ENCODE results near the gene SERAC1.

SERAC1 gene

GRCh38 chr6:158068893-158069799 is 98.9 kb downstream of the SERAC1 start:
- H2AFZ ChIP-seq (ENCODE audit: low read length), result no peak overlapping the region
- H3K27ac ChIP-seq (ENCODE audit: low read depth, low read length, poor library complexity, severe bottlenecking), result no peak overlapping the region
- H3K9me3 ChIP-seq (ENCODE audit: low read length), result no peaks in the 10 kb centered on the region
- H3K4me1 ChIP-seq (ENCODE audit: insufficient read depth, low read length, severe bottlenecking), result no peaks in the 10 kb centered on the region
- TF ChIP-seq EZH2 (IDR thresholded peaks at IDR 0.05; ENCODE audit: borderline replicate concordance, low read length) (no peak), CTCF (IDR thresholded peaks at IDR 0.05; ENCODE audit: low read length) (no peak)
- no peaks in the 10 kb centered on the region for H3K36me3 ChIP-seq (ENCODE audit: insufficient read depth, low read length)
- H3K4me3 ChIP-seq (ENCODE audit: low read depth, low read length, poor library complexity, severe bottlenecking), result no peak overlapping the region
- no peak overlapping the region for H3K9ac ChIP-seq (ENCODE audit: low read length)
- H3K9me2 ChIP-seq (ENCODE audit: low read depth, low read length), result no peaks in the 10 kb centered on the region
- H3K27me3 ChIP-seq (ENCODE audit: insufficient read depth, low read length), result peaks cover 5% of the 10 kb centered on the region; the same call in 1 of the 2 replicates
- no peaks in the 10 kb centered on the region for H4K20me1 ChIP-seq (ENCODE audit: insufficient read depth, low read length)
- no peaks in the 10 kb centered on the region for H3K79me2 ChIP-seq (ENCODE audit: insufficient read depth, low read length)
- H3K4me2 ChIP-seq (ENCODE audit: low read length), result no peak overlapping the region
- no peaks in the 10 kb centered on the region for H3F3A ChIP-seq (ENCODE audit: insufficient read depth, low read length)

- no peaks in the 10 kb centered on the region for H3K79me2 ChIP-seq (ENCODE audit: insufficient read depth, low read length)
- H4K20me1 ChIP-seq (ENCODE audit: insufficient read depth, low read length), result no peaks in the 10 kb centered on the region
- no peak overlapping the region for H3K27ac ChIP-seq (ENCODE audit: low read depth, low read length, poor library complexity, severe bottlenecking)
- TF ChIP-seq EZH2 (IDR thresholded peaks at IDR 0.05; ENCODE audit: borderline replicate concordance, low read length) (no peak), CTCF (IDR thresholded peaks at IDR 0.05; ENCODE audit: low read length) (no peak)
- no peaks in the 10 kb centered on the region for H3K9me3 ChIP-seq (ENCODE audit: low read length)
- peaks cover 5% of the 10 kb centered on the region; the same call in 1 of the 2 replicates for H3K27me3 ChIP-seq (ENCODE audit: insufficient read depth, low read length)
- H3K4me1 ChIP-seq (ENCODE audit: insufficient read depth, low read length, severe bottlenecking), result no peaks in the 10 kb centered on the region
- H3K9ac ChIP-seq (ENCODE audit: low read length), result no peak overlapping the region
- H3F3A ChIP-seq (ENCODE audit: insufficient read depth, low read length), result no peaks in the 10 kb centered on the region
- no peaks in the 10 kb centered on the region for H3K9me2 ChIP-seq (ENCODE audit: low read depth, low read length)
- no peak overlapping the region for H2AFZ ChIP-seq (ENCODE audit: low read length)
- H3K4me2 ChIP-seq (ENCODE audit: low read length), result no peak overlapping the region
- no peak overlapping the region for H3K4me3 ChIP-seq (ENCODE audit: low read depth, low read length, poor library complexity, severe bottlenecking)
- no peaks in the 10 kb centered on the region for H3K36me3 ChIP-seq (ENCODE audit: insufficient read depth, low read length)
These were observed 99.7 kb downstream of the SERAC1 start for GRCh38 chr6:158068156-158068892.

GRCh38 chr6:158067436-158068015 is 100.5 kb downstream of the SERAC1 start:
- TF ChIP-seq CTCF (IDR thresholded peaks at IDR 0.05; ENCODE audit: low read length) (no peak), EZH2 (IDR thresholded peaks at IDR 0.05; ENCODE audit: borderline replicate concordance, low read length) (no peak)
- no peak overlapping the region for H3K27ac ChIP-seq (ENCODE audit: low read depth, low read length, poor library complexity, severe bottlenecking)

More at GRCh38 chr6:158067436-158068015, 100.5 kb downstream of the SERAC1 start:
- H3K36me3 ChIP-seq (ENCODE audit: insufficient read depth, low read length), result no peaks in the 10 kb centered on the region
- H3F3A ChIP-seq (ENCODE audit: insufficient read depth, low read length), result no peaks in the 10 kb centered on the region
- H3K9me3 ChIP-seq (ENCODE audit: low read length), result no peaks in the 10 kb centered on the region
- H3K27me3 ChIP-seq (ENCODE audit: insufficient read depth, low read length), result peaks cover 5% of the 10 kb centered on the region; the same call in 1 of the 2 replicates
- no peaks in the 10 kb centered on the region for H3K4me1 ChIP-seq (ENCODE audit: insufficient read depth, low read length, severe bottlenecking)
- no peak overlapping the region for H3K4me3 ChIP-seq (ENCODE audit: low read depth, low read length, poor library complexity, severe bottlenecking)
- no peak overlapping the region for H3K9ac ChIP-seq (ENCODE audit: low read length)
- no peak overlapping the region for H2AFZ ChIP-seq (ENCODE audit: low read length)
- no peaks in the 10 kb centered on the region for H4K20me1 ChIP-seq (ENCODE audit: insufficient read depth, low read length)
- no peak overlapping the region for H3K4me2 ChIP-seq (ENCODE audit: low read length)
- H3K79me2 ChIP-seq (ENCODE audit: insufficient read depth, low read length), result no peaks in the 10 kb centered on the region
- H3K9me2 ChIP-seq (ENCODE audit: low read depth, low read length), result no peaks in the 10 kb centered on the region
